Stimulated activated CD8-positive, alpha-beta memory T cell treated with anti-CD3 and anti-CD28 coated beads, Interleukin-15, amount 100 ng/mL, for 4 hours (primary cell): ENCODE data around the gene BBS2.

Source experiments
- DNase-seq, 2 donors: peaks; one replicate each; pipeline ENCODE4 v3.0.0-alpha.2; 2020; ENCODE audit warnings: low read depth in 2 of 2

BBS2 gene

GRCh38 chr16:56478281-56479049, 41.4 kb downstream of the BBS2 start:
- DNase-seq: no peak

DNA sequence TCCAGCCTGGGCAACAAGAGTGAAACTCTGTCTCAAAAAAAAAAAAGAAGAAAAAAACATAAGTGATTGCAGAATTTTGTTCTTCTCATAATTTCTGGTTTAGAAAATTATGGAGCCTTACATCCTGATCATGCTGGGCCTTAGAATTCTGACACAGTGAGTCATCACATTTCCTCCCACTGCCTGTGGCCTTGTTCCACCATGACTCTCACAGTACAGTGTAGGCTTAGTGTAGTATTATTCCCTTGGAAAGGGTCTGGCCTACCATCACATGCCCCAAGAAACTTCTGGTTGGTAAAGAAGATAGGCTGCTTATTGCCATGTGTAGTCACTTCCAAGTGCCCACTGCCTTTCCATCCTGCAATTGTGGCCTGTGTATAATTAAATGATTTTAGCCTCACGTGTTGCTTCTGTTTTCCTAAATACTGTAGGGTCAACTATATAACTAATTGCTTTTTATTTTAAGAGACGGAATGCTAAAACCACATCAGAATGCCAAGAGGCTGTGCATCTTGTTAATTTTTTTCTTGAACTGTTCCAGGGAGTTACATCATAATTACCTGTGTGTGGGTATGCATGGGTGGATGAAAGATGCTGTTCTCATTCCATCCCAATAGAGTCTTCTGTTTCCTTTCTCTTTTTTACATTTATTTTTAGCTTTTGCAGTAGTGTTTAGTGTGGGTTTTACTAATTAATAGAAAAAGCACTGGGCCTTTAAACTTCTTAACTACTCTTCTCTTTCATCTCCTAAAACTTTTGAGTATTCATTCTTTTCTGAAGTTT, 42.5 kb downstream of the BBS2 start:
- DNase-seq: no peak

GRCh38 chr16:56475201-56475600, 44.6 kb downstream of the BBS2 start:
- DNase-seq: no peak

DNA sequence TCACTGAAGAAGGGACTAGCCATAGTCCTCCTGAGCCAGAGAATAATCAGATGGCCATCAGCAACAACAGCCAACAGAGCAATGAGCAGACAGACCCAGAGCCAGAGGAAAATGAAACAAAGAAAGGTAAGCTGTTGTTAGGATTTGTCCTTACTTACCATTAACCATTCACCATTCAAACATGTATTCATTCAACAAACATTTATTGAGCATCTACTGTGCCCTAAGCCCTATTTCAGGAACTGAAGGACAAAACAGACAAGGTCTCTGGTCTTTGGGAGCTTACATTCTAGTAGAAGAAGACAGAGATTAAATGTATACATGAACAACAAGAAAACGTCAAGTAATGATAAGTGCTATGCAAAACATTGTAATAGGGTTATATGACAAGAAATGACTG, 49.2 kb downstream of the BBS2 start:
- no peak for DNase-seq

- no peak for DNase-seq
Observed at GRCh38 chr16:56470232-56470631, 49.6 kb downstream of the BBS2 start.

GRCh38 chr16:56469748-56470147, 50.1 kb downstream of the BBS2 start:
- no peak for DNase-seq

DNA sequence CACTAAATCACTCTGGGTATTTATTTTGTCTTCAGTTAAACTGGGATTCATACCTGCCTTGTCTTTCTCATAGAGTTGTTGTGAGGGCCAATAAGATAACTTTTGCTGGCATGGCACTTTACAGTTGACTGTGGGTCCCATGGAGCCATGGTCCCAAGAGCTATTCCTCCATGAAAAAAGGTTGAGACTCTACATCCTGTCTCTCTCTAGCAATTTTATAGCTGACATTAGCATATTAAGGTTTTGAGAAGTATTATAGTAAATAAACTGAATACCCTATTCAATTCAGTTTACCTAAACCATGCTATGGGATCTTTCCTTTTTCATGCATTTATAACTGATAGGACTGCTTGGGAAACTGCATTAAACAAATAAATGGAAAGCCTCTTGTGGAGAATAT, 51.0 kb downstream of the BBS2 start:
- DNase-seq: no peak

- DNase-seq: no peak
Observed at GRCh38 chr16:56466344-56466743, 53.5 kb downstream of the BBS2 start.

GRCh38 chr16:56463153-56463552, 56.7 kb downstream of the BBS2 start:
- no peak for DNase-seq

DNA sequence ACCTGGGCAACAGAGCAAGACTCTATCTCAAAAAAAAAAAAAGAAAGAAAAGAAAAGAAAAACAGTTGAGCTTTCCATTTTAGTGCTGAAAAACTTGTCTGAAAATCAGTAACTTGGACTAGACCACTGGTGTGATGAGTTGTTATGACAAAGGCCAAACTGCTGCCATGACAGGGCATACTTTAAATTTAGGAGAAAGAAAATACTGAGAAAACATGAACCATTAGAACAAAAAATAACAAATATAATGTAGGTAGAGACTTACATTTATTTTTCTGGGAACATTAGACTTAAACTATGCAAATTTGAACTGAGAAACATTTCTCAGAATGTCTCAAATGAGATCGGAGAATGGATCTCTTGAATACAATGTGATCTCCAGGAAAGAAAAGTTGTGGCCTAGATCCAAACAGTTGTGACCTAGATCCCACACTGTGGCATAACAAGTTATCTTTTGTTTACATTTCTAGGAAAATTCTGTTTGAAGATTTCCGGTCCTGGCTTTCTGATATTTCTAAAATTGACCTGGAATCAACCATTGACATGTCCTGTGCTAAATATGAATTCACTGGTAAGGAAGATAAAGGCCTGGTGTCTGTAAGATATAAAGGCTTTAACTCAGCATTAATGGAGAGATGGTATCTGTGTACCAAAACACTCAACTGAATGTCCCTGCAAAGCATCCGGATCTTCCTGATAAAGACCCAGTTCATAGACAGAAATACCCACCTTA, 57.6 kb downstream of the BBS2 start:
- no peak for DNase-seq

GRCh38 chr16:56460101-56460500, 59.7 kb downstream of the BBS2 start:
- no peak for DNase-seq

DNA sequence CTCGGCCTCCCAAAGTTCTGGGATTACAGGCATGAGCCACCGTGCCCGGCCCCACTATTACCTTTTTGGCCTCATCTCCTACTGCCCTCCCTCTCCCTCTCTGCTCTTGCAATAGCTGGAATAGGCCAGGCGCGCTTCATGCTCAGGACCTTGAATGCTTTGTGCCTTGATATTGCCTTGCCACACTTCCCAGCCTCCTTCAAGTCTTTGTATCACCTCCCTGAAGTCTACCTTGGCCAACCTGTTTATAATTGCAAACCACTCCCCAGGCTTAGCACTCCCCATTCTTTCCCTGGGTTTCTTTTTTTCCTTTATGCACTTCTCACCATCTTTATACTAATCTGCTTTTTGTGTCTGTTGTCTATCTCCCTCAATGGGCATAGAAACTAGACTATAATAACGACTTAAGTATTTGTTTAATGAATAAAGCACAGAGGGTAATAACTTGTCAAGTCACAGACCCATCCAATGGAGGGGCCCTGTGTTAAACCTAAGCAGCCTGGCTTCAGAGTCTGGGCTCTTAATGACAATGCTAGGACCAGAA, 61.8 kb downstream of the BBS2 start:
- DNase-seq: no peak

DNA sequence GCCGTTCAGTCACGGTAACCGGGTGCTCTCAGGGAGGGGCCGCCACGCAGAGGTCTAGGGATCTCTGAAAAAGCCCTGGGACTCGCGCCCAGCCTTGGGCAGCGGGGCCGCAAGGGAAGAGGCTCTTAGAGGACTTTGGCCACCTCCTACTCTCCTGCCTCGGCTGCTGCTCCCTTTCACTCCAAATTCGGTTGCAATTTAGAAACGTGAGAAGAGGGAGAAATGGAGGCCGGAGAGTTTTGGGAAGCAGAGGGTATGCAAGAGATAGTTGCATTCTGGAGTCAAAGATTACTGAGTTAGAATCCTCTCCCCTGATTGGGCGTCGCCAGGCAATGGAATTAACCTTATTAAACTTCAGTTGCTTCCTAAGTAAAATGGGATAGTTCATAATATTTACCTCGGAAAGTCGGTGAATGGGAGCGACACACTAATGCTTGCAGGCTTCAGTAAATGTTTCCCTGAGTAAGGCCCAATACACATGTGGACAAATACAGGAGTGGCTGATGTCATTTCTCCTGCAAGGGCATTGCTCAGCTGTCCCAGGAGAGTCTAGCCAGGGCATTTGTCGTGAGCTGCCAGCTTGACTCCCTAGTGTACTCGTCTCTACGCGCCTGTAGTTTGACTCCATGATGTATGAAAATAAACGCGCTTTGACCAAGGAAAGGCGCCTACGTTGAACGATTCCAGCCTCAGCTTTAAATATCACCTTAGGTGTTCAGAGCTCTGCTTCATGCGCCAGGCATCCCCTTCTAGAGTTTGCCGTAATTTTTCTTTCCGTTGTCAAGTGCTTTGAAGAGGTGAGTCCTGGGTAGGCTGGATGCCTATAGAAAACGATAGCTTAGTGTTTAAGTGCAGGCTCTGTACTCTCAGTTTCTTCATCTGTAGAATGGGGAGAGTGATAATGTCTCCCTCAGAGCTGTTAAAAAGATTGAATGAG, 67.8 kb downstream of the BBS2 start:
- DNase-seq: no peak

GRCh38 chr16:56450986-56451752, 68.7 kb downstream of the BBS2 start, which contains the start of the genes NUDT21 and OGFOD1:
TSS of gene NUDT21 (minus strand) at chr16:56451332. CDS start at chr16:56451202, 130 bp downstream.
TSS of gene OGFOD1 (plus strand) at chr16:56451554. CDS start at chr16:56451613, 59 bp downstream.
- DNase-seq: peak; percentile 80 to 89

- DNase-seq: no peak
Observed at GRCh38 chr16:56450275-56450985, 69.4 kb downstream of the BBS2 start.

DNA sequence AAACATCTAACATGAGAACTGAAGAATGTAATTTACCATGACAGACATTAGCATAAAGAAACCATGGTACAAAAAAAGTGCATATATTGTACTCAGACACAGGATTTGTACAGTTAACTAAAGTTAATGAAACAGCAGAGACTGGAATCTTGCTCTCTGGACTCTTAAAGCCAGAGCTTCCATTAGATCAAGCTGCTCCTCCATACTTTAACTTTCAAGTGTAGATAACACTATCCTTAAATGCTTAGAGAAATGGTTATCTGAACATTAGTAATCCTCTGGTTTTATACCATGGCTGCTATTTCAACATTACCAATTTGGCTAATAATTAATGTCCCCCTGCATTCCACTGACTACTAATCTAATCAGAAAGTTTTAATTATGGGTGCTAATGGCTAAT, 71.8 kb downstream of the BBS2 start:
- DNase-seq: no peak

DNA sequence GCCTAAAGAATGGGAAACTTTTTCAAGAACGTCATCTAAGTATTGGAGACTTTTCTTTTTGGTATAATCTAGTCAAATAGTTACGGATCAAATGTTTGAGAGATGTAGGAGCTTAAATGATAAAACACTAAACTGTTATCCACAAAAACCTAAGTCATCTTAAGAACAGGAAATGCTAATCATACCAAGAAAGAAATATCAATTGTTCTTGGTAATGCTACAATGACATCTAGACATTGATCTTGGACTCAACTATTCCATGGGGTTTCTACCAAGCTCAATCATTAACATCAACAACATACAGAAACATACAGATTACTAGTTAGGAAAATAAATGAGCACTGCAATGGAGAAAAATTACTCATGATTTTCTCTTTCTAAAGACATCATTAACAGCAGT, 72.5 kb downstream of the BBS2 start:
- no peak for DNase-seq

DNA sequence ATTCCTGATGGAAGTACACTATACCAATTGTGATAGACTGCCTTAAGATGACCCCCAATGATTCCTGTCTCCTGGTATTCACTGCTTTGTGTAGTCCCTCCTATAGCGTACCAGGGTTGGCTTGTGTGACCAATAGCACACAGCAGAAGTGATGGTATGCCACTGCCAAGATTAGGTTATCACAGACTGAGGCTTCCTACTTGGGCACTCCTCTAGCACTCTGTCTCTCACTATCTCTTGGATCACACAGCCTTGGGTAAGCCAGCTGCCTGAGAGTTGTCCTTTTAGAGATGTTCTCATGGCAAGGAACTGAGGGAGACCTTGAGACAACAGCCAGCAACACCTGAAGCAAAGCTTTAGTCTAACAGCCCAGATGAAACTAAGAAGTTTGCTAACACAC, 81.8 kb downstream of the BBS2 start:
- DNase-seq: no peak

- DNase-seq: no peak
Observed at GRCh38 chr16:56436258-56436657, 83.6 kb downstream of the BBS2 start.
